BE2C (cell line): ENCODE results near the gene SDHA.

Source experiments
- DNase-seq: peaks from one replicate; pipeline ENCODE4 v3.0.0-alpha.2; 2020
- H3K27me3 ChIP-seq: fragments of 250-450 bp; sonication (Bioruptor Pico); 2 replicates; pipeline ENCODE4 v1.5.1; 2020; ENCODE audit warnings: mild to moderate bottlenecking
- H3K36me3 ChIP-seq: fragments of 250-450 bp; sonication (Bioruptor Pico); 2 replicates; pipeline ENCODE4 v1.5.1; 2020; ENCODE audit warnings: mild to moderate bottlenecking
- H3K4me1 ChIP-seq: fragments of 250-450 bp; sonication (Bioruptor Pico); 2 replicates; pipeline ENCODE4 v1.5.1; 2020
- H3K4me3 ChIP-seq: 2 replicates; pipeline ENCODE4 v1.5.1; 2011; ENCODE audit warnings: low read depth, low read length
- H3K9me3 ChIP-seq: fragments of 250-450 bp; sonication (Bioruptor Pico); 2 replicates; pipeline ENCODE4 v1.5.1; 2020
- TF ChIP-seq, protein P1 (sequence below): IDR thresholded peaks from 2 replicates; pipeline ENCODE4 v1.5.1; 2012; ENCODE audit warnings: mild to moderate bottlenecking, low read depth, low read length

Gene SDHA

DNA sequence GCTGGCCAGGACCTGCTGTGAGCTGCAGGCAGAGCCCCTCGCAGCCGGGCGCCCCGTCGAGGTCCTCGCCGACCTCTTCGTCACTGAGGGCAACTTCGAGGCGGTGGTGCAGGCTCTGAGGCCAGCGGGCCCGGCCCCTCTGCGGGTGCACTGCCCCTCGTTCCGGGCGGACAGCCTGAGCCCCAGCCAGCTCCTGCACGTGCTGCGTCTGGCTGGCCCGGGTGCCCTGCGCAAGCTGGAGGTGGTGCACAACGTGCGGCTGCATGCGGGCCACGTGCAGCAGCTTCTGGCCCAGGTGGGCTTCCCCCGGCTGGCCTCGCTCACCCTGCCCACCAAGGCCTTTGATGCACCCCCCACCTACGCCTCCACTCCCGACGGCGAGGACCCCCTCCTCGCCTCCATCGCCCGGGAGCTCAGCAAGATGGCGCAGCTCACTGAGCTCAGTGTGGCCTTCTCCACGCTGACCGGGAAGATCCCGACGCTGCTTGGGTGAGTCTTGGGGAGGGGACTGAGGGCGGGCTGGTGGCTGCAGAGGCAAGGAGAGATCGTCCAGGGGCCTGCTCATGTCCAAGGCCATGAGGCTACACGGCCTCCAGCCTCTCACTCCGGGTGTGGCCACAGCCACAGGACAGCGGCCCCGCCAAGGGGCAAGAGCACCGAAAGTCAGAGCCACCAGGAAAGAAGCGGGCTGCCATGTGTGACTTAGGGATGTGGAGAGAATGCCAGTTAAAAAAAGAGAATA, 26.0 kb upstream of the SDHA start:
- Histone ChIP-seq H3K9me3 (no peaks in the 10 kb centered on the region), H3K4me3 (no peak overlapping the region), H3K4me1 (no peaks in the 10 kb centered on the region), H3K27me3 (no peaks in the 10 kb centered on the region), H3K36me3 (no peaks in the 10 kb centered on the region)
- TF ChIP-seq, protein P1, sequence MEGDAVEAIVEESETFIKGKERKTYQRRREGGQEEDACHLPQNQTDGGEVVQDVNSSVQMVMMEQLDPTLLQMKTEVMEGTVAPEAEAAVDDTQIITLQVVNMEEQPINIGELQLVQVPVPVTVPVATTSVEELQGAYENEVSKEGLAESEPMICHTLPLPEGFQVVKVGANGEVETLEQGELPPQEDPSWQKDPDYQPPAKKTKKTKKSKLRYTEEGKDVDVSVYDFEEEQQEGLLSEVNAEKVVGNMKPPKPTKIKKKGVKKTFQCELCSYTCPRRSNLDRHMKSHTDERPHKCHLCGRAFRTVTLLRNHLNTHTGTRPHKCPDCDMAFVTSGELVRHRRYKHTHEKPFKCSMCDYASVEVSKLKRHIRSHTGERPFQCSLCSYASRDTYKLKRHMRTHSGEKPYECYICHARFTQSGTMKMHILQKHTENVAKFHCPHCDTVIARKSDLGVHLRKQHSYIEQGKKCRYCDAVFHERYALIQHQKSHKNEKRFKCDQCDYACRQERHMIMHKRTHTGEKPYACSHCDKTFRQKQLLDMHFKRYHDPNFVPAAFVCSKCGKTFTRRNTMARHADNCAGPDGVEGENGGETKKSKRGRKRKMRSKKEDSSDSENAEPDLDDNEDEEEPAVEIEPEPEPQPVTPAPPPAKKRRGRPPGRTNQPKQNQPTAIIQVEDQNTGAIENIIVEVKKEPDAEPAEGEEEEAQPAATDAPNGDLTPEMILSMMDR, result no peak
- no peak for DNase-seq

DNA sequence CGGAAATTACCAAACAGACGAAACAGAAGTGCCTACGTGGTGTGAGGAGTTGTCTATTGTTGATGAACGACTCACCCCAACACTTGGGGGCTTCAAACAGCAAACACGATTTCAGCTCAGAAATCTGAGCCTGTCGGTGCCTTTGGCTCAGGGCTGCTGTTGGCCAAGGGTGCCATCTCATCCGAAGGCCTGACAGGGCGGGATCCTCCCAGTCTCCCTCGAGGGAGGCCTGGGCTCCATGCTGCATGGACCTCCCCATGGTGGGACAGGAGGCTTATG, 25.5 kb upstream of the SDHA start:
- Histone ChIP-seq H3K9me3 (no peaks in the 10 kb centered on the region), H3K4me1 (no peaks in the 10 kb centered on the region), H3K27me3 (no peaks in the 10 kb centered on the region), H3K36me3 (no peaks in the 10 kb centered on the region), H3K4me3 (no peak overlapping the region)
- DNase-seq, result no peak
- TF ChIP-seq, protein P1, result no peak

DNA sequence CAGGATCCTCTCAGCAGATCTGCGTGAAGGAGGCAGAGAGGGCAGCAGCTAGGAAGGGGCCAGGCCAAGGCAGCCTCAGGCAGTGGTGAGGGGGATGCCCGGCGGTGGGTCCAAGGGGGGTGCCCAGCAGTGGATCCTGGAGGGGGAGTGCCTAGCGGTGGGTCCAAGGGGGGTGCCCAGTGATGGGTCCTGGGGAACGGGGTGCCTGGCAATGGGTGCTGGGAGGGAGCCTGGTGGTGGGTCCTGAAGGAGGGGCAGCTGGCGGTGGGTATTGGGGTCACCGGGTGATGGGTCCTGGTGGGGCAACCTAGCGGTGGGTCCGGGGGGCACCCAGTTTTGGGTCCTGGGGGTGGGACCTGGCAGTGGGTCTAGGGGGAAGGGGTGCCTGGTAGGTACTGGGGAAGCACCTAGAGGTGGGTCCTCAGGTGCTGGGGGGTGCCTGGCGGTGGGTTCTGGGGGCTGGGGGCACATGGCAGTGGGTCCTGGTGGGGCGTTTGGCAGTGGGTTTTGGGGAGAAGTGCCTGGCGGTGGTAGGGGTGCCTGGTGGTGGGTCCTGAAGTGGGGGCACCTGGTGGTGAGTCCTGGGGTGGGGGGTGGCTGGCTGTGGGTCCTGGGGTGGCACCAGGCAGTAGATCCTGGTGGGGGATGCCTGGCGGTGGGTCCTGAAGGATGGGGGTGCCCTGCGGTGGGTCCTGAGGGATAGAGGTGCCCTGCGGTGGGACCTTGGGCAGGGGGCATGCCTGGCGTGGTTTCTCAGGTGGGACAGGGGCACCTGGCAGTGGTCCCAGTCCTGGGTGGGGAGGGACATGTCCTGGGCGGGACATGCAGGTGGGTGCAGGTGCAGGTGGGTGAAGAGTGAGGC, 24.9 kb upstream of the SDHA start:
- H3K9me3 ChIP-seq, result no peaks in the 10 kb centered on the region
- no peaks in the 10 kb centered on the region for H3K36me3 ChIP-seq
- H3K27me3 ChIP-seq, result no peaks in the 10 kb centered on the region
- H3K4me3 ChIP-seq, result no peak overlapping the region
- TF ChIP-seq, protein P1, result no peak
- DNase-seq, result no peak
- no peaks in the 10 kb centered on the region for H3K4me1 ChIP-seq

DNA sequence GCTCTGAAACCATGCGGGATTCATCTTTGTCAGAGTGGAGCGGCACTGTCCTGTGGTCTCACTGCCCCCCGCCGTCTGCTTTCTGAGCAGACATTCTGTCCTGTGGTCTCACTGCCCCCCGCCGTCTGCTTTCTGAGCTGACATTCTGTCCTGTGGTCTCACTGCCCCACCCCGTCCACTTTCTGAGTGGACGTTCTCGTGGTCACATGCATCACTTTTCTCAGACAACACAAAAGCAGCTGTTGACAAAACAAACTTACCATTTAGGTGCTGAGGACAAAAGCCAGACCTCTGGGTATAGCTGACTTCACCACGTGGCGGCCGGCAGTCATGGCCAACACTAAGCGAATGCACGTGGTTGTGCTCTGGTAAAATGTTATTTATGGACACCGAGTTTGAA, 24.0 kb upstream of the SDHA start:
- H3K27me3 ChIP-seq, result no peaks in the 10 kb centered on the region
- no peak for DNase-seq
- no peaks in the 10 kb centered on the region for H3K9me3 ChIP-seq
- no peaks in the 10 kb centered on the region for H3K4me1 ChIP-seq
- H3K36me3 ChIP-seq, result no peaks in the 10 kb centered on the region
- no peak overlapping the region for H3K4me3 ChIP-seq
- TF ChIP-seq, protein P1, result no peak

DNA sequence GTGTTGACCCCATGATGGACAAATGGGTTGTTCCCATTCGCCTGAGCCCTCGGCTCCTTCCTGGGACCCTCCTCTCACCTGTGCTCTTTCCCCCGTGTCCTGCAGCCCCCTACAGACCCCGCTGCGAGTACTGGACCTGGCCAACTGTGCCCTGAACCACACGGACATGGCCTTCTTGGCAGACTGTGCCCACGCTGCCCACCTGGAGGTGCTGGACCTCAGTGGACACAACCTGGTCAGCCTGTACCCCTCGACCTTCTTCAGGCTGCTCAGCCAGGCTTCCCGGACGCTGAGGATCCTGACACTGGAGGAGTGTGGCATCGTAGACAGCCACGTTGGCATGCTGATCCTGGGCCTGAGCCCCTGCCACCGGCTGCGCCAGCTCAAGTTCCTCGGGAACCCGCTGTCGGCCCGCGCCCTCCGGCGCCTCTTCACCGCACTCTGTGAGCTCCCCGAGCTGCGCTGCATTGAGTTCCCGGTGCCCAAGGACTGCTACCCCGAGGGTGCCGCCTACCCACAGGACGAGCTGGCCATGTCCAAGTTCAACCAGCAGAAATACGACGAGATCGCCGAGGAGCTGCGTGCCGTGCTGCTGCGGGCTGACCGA, 23.4 kb upstream of the SDHA start:
- H3K9me3 ChIP-seq, result no peaks in the 10 kb centered on the region
- H3K4me3 ChIP-seq, result no peak overlapping the region
- H3K36me3 ChIP-seq, result no peaks in the 10 kb centered on the region
- H3K4me1 ChIP-seq, result no peaks in the 10 kb centered on the region
- no peak for DNase-seq
- TF ChIP-seq, protein P1, result no peak
- H3K27me3 ChIP-seq, result no peaks in the 10 kb centered on the region
